ENCODE data around the gene CRIP2.

Gene CRIP2

GRCh38 chr14:105487986-105488777, 13.6 kb downstream of the CRIP2 start:
- DNase-seq (ENCODE audit: low spot score), result no peak

- DNase-seq (ENCODE audit: low spot score), result no peak
Observed at GRCh38 chr14:105488781-105489541, 14.3 kb downstream of the CRIP2 start.

- DNase-seq (ENCODE audit: low spot score), result peak; percentile 76
Observed at GRCh38 chr14:105489542-105490266, 15.1 kb downstream of the CRIP2 start.

GRCh38 chr14:105490267-105490571, 15.6 kb downstream of the CRIP2 start:
- no peak for DNase-seq (ENCODE audit: low spot score)

GRCh38 chr14:105490572-105491365, 16.1 kb downstream of the CRIP2 start, which contains the start of gene TEDC1:
Gene TEDC1 (plus strand): TSS chr14:105491246. CDS start chr14:105491376, 130 bp downstream.
- peak; percentile 100 for DNase-seq (ENCODE audit: low spot score)

- peak; percentile 54 for DNase-seq (ENCODE audit: low spot score)
Observed at GRCh38 chr14:105491366-105491973, 16.8 kb downstream of the CRIP2 start.

- DNase-seq (ENCODE audit: low spot score), result no peak
Observed at GRCh38 chr14:105492031-105492970, 17.7 kb downstream of the CRIP2 start.

GRCh38 chr14:105492971-105493871, 18.6 kb downstream of the CRIP2 start:
- DNase-seq (ENCODE audit: low spot score), result no peak

- no peak for DNase-seq (ENCODE audit: low spot score)
Observed at GRCh38 chr14:105493921-105494605, 19.4 kb downstream of the CRIP2 start.

GRCh38 chr14:105494606-105494929, 19.9 kb downstream of the CRIP2 start:
- DNase-seq (ENCODE audit: low spot score), result no peak

- no peak for DNase-seq (ENCODE audit: low spot score)
Observed at GRCh38 chr14:105495101-105495989, 20.7 kb downstream of the CRIP2 start.

GRCh38 chr14:105495990-105496830, 21.6 kb downstream of the CRIP2 start:
- DNase-seq (ENCODE audit: low spot score), result no peak

- DNase-seq (ENCODE audit: low spot score), result no peak
Observed at GRCh38 chr14:105496831-105497591, 22.4 kb downstream of the CRIP2 start.

GRCh38 chr14:105497671-105498429, 23.2 kb downstream of the CRIP2 start:
- DNase-seq (ENCODE audit: low spot score), result no peak

Measured in pons (tissue), 1 donor.